ENCODE results near the gene THOC1. TPM values are rescaled to one million over a fixed set of nuclear protein-coding genes. Genes with fewer than 3 reads are reported as not detected.

The THOC1 gene
- total RNA-seq, 2 donors from 2014 or later: 17.8 to 32.9 TPM

DNA sequence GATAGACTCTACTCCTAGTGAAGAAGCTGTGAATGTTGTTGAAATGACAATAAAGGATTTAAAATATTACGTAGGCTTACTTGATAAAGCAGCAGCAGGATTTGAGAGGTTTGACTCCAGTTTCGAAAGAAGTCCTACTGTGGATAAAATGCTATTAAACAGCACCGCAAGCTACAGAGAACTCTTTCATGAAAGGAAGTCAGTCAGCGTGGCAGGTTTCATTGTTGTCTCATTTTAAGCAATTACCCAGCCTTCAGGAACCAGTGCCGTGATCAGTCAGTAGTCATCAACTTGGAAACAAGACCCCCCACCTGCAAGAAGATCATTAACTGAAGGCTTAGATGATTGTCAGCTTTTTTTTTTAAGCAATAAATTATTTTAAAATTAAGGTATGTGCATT lies 95.5 kb downstream of the THOC1 start:
- TF ChIP-seq, protein P1, sequence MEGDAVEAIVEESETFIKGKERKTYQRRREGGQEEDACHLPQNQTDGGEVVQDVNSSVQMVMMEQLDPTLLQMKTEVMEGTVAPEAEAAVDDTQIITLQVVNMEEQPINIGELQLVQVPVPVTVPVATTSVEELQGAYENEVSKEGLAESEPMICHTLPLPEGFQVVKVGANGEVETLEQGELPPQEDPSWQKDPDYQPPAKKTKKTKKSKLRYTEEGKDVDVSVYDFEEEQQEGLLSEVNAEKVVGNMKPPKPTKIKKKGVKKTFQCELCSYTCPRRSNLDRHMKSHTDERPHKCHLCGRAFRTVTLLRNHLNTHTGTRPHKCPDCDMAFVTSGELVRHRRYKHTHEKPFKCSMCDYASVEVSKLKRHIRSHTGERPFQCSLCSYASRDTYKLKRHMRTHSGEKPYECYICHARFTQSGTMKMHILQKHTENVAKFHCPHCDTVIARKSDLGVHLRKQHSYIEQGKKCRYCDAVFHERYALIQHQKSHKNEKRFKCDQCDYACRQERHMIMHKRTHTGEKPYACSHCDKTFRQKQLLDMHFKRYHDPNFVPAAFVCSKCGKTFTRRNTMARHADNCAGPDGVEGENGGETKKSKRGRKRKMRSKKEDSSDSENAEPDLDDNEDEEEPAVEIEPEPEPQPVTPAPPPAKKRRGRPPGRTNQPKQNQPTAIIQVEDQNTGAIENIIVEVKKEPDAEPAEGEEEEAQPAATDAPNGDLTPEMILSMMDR (IDR thresholded peaks at IDR 0.05): no peak
- H3K9me3 ChIP-seq: no peaks in the 10 kb centered on the region
- H3K4me3 ChIP-seq: no peak overlapping the region
- H3K27ac ChIP-seq: no peak overlapping the region
- intact Hi-C loops (cut with DNase I): no loop called here
- no peaks in the 10 kb centered on the region for H3K4me1 ChIP-seq
- H3K36me3 ChIP-seq: no peaks in the 10 kb centered on the region
- no peak for DNase-seq
- H3K27me3 ChIP-seq: no peaks in the 10 kb centered on the region
- no peak overlapping the region for H3K9ac ChIP-seq (ENCODE audit: low read depth in 2 of 2, low read length in 2 of 2)

Other genes starting within 250 kb of the THOC1 start
- under 1 TPM in 1 of 2 donors, not detected in 1; 0.27 TPM for gene TUBB8B, start 218.4 kb downstream of the THOC1 start, total RNA-seq
- gene USP14, start 109.5 kb downstream of the THOC1 start, total RNA-seq: 10 to 100 TPM; 36.0 to 55.9 TPM
- 1 to 10 TPM; 1.9 to 4.7 TPM for gene COLEC12, start 232.7 kb upstream of the THOC1 start, total RNA-seq